ENCODE results near the gene NUFIP2. TPM values are rescaled to one million over a fixed set of nuclear protein-coding genes. Genes with fewer than 3 reads are reported as not detected.
"Not testable (repeated sequence)": the region's sequence is repeated elsewhere in the genome, so short reads cannot be mapped to it uniquely, and the experiment has no call there.

NUFIP2 gene
- total RNA-seq, 1 donor from 2014 or later = 75.4 TPM

- intact Hi-C loops (cut with micrococcal nuclease) = no loop called here
Measured at GRCh38 chr17:29240968-29241963, 52.7 kb downstream of the NUFIP2 start.

- intact Hi-C loops (cut with micrococcal nuclease) = no loop called here
Measured at GRCh38 chr17:29240477-29240876, 53.5 kb downstream of the NUFIP2 start.

GRCh38 chr17:29238133-29238850 lies 55.7 kb downstream of the NUFIP2 start:
- intact Hi-C loops (cut with micrococcal nuclease) = no loop called here

- intact Hi-C loops (cut with micrococcal nuclease) = no loop called here
Measured at GRCh38 chr17:29237476-29238132, 56.3 kb downstream of the NUFIP2 start.

DNA sequence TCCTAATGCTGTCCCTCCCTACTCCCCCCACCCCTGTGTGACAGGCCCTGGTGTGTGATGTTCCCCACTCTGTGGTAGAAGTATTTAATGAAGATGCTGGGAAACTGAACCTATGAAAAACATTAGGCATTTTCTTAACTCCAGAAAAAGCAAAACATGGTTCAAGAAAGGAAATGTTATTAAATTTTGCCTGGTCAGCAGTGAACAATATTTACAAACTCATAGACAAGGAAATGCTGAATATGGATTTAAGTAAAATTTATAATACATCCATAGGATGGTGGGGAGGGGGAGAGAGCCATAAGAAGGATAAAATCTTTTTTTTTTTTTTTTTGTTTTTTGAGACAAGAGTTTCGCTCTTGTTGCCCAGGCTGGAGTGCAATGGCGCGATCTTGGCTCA lies 58.0 kb downstream of the NUFIP2 start:
- intact Hi-C loops (cut with micrococcal nuclease) = no loop called here

GRCh38 chr17:29234972-29235371 lies 59.0 kb downstream of the NUFIP2 start:
- intact Hi-C loops (cut with micrococcal nuclease) = not testable (repeated sequence)

DNA sequence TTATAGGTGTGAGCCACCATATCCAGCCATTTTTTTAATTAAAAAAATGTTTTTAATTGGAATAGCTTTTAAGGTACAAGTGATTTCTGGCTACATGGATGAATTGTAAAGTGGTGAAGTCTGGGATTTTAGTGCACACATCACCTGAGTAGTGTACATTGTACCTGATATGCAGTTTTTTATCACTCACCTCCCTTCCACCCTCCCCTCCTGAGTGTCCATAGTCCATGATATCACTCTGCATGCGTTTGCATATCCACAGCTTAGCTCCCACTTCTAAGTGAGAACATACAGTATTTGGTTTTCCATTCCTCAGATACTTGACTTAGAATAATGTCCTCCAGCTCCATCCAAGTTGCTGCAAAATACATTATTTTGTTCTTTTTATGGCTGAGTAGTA lies 60.6 kb downstream of the NUFIP2 start:
- intact Hi-C loops (cut with micrococcal nuclease) = no loop called here

GRCh38 chr17:29225396-29225795 lies 68.6 kb downstream of the NUFIP2 start:
- intact Hi-C loops (cut with micrococcal nuclease) = no loop called here

DNA sequence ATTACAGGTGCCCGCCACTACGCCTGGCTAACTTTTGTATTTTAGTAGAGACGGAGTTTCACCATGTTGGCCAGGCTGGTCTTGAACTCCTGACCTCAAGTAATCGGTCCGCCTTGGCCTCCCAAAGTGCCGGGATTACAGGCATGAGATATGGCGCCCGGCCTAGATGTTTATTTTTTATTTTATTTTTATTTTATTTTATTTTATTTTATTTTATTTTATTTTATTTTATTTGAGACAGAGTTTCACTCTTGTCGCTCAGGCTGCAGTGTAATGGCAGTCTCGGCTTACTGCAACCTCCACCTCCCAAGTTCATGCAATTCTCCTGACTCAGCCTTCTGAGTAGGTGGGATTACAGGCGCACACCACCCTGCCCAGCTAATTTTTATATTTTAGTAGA lies 72.6 kb downstream of the NUFIP2 start:
- intact Hi-C loops (cut with micrococcal nuclease) = not testable (repeated sequence)

GRCh38 chr17:29219378-29220047 lies 74.4 kb downstream of the NUFIP2 start:
- intact Hi-C loops (cut with micrococcal nuclease) = loop anchor here (1.0 kb wide), 4 partner anchors 70 to 95 kb away; partner anchors contain the start of gene NUFIP2

- intact Hi-C loops (cut with micrococcal nuclease) = no loop called here
Measured at GRCh38 chr17:29216856-29217255, 77.1 kb downstream of the NUFIP2 start.

DNA sequence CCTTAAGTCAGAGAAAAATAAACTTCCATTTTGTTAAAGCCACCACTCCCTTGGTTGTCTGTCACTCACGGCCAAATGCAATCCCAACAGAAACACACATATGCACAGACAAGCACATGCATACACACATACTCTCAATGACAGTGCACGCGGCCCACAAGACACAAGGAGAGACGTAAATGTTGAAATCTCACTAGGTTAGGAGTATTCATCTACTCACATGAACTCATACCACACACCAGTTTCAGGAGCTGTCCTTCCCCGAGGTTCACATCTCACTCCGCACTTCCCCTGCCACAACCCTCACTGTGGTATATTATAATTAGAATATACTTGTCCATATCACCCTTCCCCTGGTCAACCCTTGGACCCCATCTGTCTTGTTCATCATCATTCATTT lies 77.8 kb downstream of the NUFIP2 start:
- intact Hi-C loops (cut with micrococcal nuclease) = no loop called here

- intact Hi-C loops (cut with micrococcal nuclease) = no loop called here
Measured at GRCh38 chr17:29215717-29216116, 78.2 kb downstream of the NUFIP2 start.

DNA sequence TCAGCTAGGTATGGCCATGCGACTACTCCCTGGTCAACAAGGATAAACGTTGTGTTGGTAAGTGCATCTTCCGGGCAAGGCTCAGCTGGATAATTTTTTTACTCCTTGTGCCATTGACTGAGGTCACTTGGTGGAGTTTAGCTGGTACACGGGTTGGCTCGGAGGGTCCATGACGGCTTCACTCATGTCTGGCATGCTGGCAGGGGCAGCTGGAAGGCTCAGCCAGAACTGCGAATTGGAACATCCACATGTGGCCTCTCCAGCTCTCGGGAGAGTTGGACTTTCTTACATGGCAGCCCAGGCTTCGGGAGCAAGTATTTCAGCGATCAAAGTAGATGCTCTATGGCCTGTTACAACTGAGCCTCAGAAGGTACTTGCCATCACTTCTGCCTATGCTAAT lies 78.8 kb downstream of the NUFIP2 start:
- intact Hi-C loops (cut with micrococcal nuclease) = no loop called here

GRCh38 chr17:29214215-29215146 lies 79.5 kb downstream of the NUFIP2 start:
- intact Hi-C loops (cut with micrococcal nuclease) = no loop called here

DNA sequence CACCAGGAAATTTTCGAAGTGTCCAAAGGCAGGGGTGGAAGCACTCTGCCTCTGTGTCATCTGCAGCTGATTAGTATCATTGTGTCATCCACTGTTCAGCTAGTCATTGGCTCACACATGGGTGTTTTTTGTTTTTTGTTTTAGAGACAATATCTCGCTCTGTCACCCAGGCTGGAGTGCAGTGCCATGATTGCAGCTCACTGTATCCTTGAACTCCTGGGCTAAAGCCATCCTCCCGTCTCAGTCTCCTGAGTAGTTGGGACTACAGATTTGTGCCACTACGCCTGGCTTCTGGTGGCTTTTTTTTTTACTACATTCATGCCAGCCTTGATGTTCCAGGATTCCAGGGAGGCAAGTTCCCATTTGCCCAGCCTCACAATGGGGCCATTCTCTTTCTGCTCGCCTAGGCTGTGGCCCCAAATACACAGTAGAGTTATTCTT lies 81.2 kb downstream of the NUFIP2 start:
- intact Hi-C loops (cut with micrococcal nuclease) = no loop called here

GRCh38 chr17:29212094-29212631 lies 81.8 kb downstream of the NUFIP2 start:
- intact Hi-C loops (cut with micrococcal nuclease) = no loop called here

GRCh38 chr17:29210879-29211278 lies 83.1 kb downstream of the NUFIP2 start:
- intact Hi-C loops (cut with micrococcal nuclease) = no loop called here

- intact Hi-C loops (cut with micrococcal nuclease) = no loop called here
Measured at GRCh38 chr17:29209073-29209472, 84.9 kb downstream of the NUFIP2 start.

- intact Hi-C loops (cut with micrococcal nuclease) = no loop called here
Measured at GRCh38 chr17:29207975-29208374, 86.0 kb downstream of the NUFIP2 start.
